Heart left ventricle (tissue), 13 donors: ENCODE data around the gene OLFM1.

Source experiments
- CTCF ChIP-seq, 12 donors: fragments of 200-600 bp; sonication (generic) in 4 of 12; IDR thresholded peaks; one replicate each; pipeline versions ENCODE4 v1.5.0 to v1.8.0; 2018 to 2022; ENCODE audit warnings: antibody characterized with exemption in 12 of 12, mild to moderate bottlenecking in 5 of 12
- POLR2A ChIP-seq, 2 donors: fragments of 450-650 bp; IDR thresholded peaks; one replicate each; pipeline ENCODE4 v1.6.1; 2017; ENCODE audit warnings: antibody characterized with exemption in 2 of 2, mild to moderate bottlenecking in 2 of 2, moderate library complexity in 2 of 2
- donor health status: ischemic (EF 13 %, LVEDD 7.1; RV severe dilation, severe dysfunction).
- donor health status: DM: no; HTN: yes; CAD: no.
- donor health status: DM: no; HTN: no; CAD: no.
- donor health status: ischemic (EF 25% LVEDD 6.9; RV normal size, moderate dysfunction).
- donor health status: ischemic (EF 25% LVEDD 5.7; RV mildly dilated, moderate dysfunction).
- donor health status: ischemic (EF 35%, LVEDD 5.7; RV mildly dilated, moderate dysfunction).
- donor health status: nonischemic (EF 11% LVEDD 7.7; RV severe dilation, severe dysfunction).
- donor health status: DM: yes; HTN: yes; CAD: no.
- donor health status: PGD.
- donor health status: ischemic (EF 29% LVEDD 5.4; RV normal size, mild dysfunction).
- donor health status: nonischemic (EF 23%, LVEDD 6.1; RV moderate dilation, normal function).

- TF ChIP-seq POLR2A (IDR thresholded peaks at IDR 0.05) (no peak), CTCF (IDR thresholded peaks at IDR 0.05) (no peak)
Observed at GRCh38 chr9:135053133-135053532, 34.3 kb upstream of the OLFM1 start.
